ENCODE data around the gene KCNQ1.

GRCh38 chr11:2664376-2664775, 219.6 kb downstream of the KCNQ1 start:
- no peak for TF ChIP-seq CTCF (IDR thresholded peaks at IDR 0.05)
- no peak for TF ChIP-seq EP300 (IDR thresholded peaks at IDR 0.05)
- no peak for TF ChIP-seq POLR2A (IDR thresholded peaks at IDR 0.05)
